Sigmoid colon (tissue), 4 donors: ENCODE measurements around the gene TARP.

Source experiments
- EP300 ChIP-seq, 4 donors: sonication (generic); formaldehyde crosslinking; IDR thresholded peaks; one replicate each; pipeline ENCODE4 v1.6.1; 2017; ENCODE audit warnings: antibody characterized with exemption in 4 of 4
- POLR2A ChIP-seq, 2 donors: fragments of 450-650 bp; IDR thresholded peaks; one replicate each; pipeline ENCODE4 v1.6.1; 2016; ENCODE audit warnings: antibody characterized with exemption in 2 of 2, mild to moderate bottlenecking in 2 of 2, moderate library complexity in 2 of 2
- POLR2AphosphoS5 ChIP-seq, 4 donors: sonication (generic); formaldehyde crosslinking; IDR thresholded peaks; one replicate each; pipeline ENCODE4 v1.6.1; 2017; ENCODE audit warnings: antibody characterized with exemption in 4 of 4
- TF ChIP-seq, protein P1 (sequence below), 4 experiments: fragments of 450-650 bp in 3 of 4; fragments of 200-600 bp in 1 of 4; IDR thresholded peaks; one replicate each; pipeline ENCODE4 v1.5.1; 2016 to 2019; ENCODE audit warnings: antibody characterized with exemption in 4 of 4, mild to moderate bottlenecking in 3 of 4, moderate library complexity in 2 of 4

DNA sequence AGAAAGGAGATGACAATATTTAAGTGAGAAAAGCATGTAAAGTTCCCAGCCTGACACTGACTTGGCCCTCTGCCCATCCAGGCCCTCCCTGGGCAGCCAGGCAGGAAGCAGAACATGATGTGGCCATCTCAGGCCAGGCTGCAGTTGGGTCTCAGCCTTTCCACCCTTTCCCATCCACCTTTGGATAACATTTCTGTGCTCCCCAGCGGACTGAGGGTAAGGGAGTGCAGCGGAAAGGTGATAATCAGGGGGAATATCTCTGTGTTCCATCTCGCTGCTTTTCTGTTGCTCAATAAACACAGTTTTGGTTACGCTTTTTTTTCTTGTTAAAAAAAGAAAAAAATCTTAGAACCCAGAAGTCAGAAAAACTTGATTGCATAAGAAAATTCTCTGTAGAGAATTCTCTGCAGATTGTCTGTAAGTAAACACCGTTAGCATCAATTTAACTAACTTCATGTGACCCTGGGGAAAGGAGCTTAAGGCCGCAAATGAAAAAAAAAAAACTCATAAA lies 37.2 kb upstream of the TARP start:
- no peak for TF ChIP-seq POLR2AphosphoS5 (IDR thresholded peaks at IDR 0.05)
- TF ChIP-seq, protein P1, sequence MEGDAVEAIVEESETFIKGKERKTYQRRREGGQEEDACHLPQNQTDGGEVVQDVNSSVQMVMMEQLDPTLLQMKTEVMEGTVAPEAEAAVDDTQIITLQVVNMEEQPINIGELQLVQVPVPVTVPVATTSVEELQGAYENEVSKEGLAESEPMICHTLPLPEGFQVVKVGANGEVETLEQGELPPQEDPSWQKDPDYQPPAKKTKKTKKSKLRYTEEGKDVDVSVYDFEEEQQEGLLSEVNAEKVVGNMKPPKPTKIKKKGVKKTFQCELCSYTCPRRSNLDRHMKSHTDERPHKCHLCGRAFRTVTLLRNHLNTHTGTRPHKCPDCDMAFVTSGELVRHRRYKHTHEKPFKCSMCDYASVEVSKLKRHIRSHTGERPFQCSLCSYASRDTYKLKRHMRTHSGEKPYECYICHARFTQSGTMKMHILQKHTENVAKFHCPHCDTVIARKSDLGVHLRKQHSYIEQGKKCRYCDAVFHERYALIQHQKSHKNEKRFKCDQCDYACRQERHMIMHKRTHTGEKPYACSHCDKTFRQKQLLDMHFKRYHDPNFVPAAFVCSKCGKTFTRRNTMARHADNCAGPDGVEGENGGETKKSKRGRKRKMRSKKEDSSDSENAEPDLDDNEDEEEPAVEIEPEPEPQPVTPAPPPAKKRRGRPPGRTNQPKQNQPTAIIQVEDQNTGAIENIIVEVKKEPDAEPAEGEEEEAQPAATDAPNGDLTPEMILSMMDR (IDR thresholded peaks at IDR 0.05): no peak
- no peak for TF ChIP-seq POLR2A (IDR thresholded peaks at IDR 0.05)
- no peak for TF ChIP-seq EP300 (IDR thresholded peaks at IDR 0.05)
